Vagina (tissue), 2 donors: ENCODE measurements around the gene APOA4.

Experiments used
- POLR2A ChIP-seq, 2 donors: fragments of 450-650 bp; IDR thresholded peaks; one replicate each; pipeline ENCODE4 v1.6.1; 2017; ENCODE audit warnings: antibody characterized with exemption in 2 of 2, mild to moderate bottlenecking in 2 of 2, moderate library complexity in 2 of 2
- POLR2AphosphoS5 ChIP-seq, 2 donors: sonication (generic); formaldehyde crosslinking; IDR thresholded peaks; one replicate each; pipeline ENCODE4 v1.9.0; 2017; ENCODE audit warnings: antibody characterized with exemption in 2 of 2, mild to moderate bottlenecking in 2 of 2, low read depth in 1 of 2; ENCODE audit not compliant: insufficient read depth in 1 of 2
- TF ChIP-seq, protein P1 (sequence below), 3 experiments: fragments of 450-650 bp in 2 of 3; fragments of 200-600 bp in 1 of 3; sonication (generic) in 1 of 3; IDR thresholded peaks; one replicate each; pipeline ENCODE4 v1.5.1; 2017 to 2019; ENCODE audit warnings: antibody characterized with exemption in 3 of 3, mild to moderate bottlenecking in 2 of 3, moderate library complexity in 2 of 3

GRCh38 chr11:116871248-116871647 is 48.1 kb upstream of the APOA4 start:
- TF ChIP-seq, protein P1, sequence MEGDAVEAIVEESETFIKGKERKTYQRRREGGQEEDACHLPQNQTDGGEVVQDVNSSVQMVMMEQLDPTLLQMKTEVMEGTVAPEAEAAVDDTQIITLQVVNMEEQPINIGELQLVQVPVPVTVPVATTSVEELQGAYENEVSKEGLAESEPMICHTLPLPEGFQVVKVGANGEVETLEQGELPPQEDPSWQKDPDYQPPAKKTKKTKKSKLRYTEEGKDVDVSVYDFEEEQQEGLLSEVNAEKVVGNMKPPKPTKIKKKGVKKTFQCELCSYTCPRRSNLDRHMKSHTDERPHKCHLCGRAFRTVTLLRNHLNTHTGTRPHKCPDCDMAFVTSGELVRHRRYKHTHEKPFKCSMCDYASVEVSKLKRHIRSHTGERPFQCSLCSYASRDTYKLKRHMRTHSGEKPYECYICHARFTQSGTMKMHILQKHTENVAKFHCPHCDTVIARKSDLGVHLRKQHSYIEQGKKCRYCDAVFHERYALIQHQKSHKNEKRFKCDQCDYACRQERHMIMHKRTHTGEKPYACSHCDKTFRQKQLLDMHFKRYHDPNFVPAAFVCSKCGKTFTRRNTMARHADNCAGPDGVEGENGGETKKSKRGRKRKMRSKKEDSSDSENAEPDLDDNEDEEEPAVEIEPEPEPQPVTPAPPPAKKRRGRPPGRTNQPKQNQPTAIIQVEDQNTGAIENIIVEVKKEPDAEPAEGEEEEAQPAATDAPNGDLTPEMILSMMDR (IDR thresholded peaks at IDR 0.05): no peak
- no peak for TF ChIP-seq POLR2AphosphoS5 (IDR thresholded peaks at IDR 0.05; ENCODE audit: insufficient read depth in 1 of 2, low read depth in 1 of 2)
- no peak for TF ChIP-seq POLR2A (IDR thresholded peaks at IDR 0.05)
